Inferior parietal cortex (tissue), 1 donor: ENCODE data around the gene CCL19.
A peak's percentile ranks its signal among the peaks of the same experiment; 100 is the strongest.

Experiments used
- DNase-seq: peaks from one replicate; pipeline ENCODE4 v3.0.0-alpha.2; 2016; ENCODE audit errors: extremely low spot score

The CCL19 gene

DNA sequence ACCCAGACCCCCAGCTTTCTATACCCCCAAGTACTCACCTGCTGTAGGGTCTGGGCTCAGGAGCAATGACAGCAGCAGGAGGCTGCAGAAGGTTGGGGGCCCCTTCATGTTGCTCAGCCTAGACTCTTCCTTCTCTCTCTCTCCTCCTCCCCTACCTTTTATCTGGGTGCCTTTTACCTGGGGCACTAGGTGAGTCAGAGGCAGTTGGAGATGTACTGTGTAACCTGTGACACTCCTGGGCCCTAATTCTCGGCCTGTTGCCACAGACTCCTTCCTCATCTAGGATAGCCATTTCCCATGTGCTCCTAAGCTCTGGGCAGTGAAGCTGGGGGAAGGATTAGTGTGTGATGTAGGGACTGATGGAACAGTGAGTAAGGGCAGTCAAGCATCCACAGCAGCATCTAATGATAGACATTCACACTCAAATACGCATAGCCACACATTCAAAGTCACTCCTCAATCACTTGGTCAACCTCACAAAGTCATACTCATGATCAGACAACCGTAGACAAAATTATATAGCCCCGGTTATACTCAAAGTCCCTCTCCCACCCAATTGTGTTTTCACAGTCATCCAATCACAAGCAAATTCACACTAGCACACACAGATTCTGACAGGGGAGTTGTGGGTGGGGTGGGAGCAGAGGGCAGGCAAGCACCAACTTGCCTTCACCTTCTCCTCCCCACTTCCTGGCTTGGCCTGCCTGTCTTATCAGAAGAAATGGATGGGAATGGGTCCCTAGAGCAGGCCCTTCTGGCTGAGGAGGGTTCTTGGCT is 28.4 kb downstream of the CCL19 start, which contains the start of gene CCL27:
Gene CCL27 (minus strand): TSS at position 132 of the 777 bp plus-strand sequence. CDS start 24 bp downstream, at position 108.
- no peak for DNase-seq

DNA sequence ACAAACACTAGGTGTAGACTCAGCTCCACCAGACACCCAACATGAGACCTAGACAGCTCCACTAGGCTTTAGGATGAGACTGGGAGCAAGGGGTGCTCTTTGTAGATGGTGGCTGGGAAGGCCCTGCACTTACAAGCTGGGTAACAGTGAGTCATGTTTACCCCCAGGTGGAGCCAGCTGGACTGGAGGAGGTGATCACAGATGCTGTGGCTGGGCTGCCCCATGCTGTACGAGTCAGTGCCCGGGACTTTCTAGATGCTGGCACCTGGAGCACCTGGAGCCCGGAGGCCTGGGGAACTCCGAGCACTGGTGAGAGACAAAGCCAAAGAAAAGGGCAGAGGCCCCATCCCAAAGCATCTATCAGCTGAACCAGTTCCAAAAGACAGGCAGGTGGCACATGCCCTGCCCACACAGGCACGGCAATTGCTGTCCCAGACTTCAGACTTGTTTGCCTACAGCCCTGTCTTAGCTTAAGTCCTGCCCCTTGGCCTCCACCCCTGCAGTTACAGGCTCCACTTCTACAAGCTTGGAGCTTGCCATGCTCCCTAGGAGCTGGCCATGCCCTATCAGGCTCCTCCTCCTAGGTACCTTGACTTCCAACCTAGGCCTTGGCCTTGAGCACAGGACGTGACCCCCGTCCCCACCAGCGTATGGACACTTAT is 31.4 kb downstream of the CCL19 start:
- DNase-seq: no peak

DNA sequence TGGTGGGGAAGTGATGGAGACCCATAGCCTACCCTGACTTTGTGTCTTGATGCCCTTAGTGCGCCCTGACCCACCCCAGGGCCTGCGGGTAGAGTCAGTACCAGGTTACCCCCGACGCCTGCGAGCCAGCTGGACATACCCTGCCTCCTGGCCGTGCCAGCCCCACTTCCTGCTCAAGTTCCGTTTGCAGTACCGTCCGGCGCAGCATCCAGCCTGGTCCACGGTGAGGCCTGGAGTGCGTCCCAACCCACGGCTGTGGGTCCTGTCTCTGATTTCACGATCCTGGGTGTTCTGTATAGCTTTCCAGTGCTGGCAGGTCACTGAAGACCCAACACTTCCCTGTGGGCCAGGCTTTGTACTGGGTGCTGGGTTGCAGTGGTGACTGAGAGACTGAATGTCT is 32.6 kb downstream of the CCL19 start:
- no peak for DNase-seq

DNA sequence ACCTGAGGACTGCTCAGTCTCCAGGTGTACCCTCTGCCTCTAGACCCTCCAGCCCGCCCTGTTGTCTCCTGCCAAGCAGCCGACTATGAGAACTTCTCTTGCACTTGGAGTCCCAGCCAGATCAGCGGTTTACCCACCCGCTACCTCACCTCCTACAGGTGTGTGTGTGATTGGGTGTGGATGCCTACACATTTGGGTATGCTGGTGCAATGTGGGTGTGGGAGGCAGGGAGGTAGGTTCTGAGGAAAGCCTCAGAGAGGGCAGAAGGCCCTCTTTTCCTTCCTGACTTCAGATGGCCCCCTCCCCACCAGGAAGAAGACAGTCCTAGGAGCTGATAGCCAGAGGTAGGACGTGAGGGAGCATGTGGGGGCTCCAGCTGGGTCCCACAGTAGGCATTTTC is 34.1 kb downstream of the CCL19 start:
- DNase-seq: no peak

DNA sequence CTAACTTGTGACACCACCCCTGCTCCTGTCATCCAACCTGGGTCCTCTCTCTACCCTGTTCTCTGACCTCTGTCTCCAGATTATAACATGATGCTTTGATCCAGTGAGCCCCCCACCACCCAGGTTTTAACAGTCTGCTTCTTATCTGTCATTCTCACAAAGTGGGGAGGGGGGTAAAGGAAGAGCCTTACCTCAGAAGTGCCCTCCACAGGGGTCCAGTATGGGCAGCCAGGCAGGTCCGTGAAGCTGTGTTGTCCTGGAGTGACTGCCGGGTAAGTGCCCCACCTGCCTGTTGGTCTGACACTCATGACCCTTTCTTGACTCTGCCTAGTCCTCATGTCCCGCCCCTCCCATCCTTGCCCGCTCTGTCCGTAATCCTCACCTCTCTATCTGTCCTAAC is 35.7 kb downstream of the CCL19 start:
- DNase-seq: no peak

DNA sequence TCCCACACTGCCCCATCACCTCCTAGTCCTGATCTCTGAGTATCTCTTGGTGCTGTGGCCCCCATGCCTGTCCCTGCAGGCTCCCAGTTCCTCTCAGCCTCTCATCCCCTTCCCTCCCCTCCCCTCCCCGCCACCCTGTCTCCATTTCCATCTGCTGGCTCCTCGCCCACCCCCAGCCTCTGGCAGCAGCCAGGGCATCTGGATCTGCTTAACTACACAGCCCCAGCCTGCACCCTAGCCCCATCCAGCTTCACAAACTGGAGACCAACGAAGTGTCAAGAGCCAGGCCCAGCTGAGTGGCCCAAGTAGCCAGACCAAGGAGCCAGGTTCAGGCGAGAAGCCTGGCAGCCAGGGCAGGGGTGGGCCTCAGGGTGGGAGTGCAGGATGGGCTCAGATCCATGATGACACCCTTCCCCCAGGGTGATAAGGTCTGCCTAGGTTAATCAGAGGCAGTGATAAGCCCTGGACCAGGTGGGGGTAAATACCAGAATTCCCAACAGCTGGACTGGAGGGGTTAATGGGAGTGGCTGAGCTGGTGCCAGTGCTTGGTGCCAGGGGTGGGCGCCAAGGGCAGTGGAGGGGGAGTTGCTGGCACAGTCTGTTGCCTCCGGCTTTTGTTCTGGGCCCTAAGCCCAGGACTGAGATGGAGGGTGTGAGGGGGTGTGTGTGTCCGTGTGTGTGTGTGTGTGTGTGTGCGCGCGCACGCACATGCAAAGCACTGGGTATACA is 36.6 kb downstream of the CCL19 start:
- DNase-seq: peak; percentile 58

DNA sequence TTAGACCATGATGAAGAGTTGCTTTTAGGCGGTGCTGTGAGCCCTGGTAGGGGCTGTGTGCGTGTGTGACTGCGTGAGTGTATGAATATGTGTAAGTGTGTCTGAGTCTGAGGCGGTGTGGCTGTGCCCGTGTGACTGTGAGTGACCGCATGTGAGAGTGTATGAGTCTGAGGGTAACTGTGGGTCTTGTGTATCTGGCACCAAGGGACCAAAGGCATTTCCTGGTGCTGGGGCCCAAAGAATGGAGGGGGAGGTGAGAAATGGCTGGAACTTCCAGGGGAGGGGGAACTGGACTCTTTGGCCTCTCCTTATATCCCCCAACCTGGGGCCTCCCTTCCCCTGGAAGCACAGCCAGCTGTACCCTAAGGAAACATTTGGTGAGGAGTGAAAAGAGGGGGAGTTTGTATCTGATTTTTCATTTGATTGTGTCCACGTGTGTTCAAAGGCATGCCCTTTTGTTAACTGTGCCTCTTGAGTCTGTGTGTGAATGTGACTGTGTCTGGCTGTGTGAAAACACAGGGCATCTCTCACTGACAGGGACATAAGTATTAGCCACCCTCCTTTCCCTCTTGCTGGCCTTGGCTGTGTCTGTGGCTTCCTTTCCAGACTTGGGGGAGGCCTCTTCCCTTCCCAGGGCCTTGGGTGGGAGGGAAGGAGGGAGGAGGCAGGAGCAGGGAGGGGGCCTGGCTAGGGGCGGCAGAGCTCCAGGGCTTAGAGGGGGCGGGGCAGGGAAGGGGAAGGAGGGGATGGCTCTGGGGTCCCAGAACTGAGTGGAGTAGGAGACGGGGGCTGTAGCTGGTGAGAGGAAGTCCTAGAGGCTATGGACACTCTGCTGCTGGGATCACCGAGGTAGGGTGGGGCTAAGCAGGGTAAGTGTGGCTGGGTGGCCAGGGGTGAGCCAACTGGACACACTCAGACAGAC is 37.7 kb downstream of the CCL19 start:
- DNase-seq: no peak

DNA sequence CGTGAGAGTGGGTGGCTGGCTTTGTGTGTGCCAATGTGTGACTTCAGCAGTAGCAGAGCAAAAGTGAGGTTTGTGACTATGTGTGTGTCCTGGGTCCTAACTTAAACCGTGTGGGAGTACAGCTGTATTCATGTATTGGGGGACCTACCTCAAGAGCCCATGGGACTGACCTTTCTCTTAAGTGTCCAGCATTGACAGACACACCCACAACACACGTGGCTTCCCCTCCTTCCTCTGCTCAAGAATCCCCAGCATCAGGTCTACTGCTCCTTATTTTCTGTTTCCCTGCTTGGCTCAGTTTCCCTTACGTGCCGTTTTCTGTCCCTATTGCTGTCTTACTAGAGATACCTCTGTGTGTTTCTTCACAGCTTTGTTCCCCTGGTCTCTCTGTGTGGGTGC is 38.5 kb downstream of the CCL19 start:
- no peak for DNase-seq

DNA sequence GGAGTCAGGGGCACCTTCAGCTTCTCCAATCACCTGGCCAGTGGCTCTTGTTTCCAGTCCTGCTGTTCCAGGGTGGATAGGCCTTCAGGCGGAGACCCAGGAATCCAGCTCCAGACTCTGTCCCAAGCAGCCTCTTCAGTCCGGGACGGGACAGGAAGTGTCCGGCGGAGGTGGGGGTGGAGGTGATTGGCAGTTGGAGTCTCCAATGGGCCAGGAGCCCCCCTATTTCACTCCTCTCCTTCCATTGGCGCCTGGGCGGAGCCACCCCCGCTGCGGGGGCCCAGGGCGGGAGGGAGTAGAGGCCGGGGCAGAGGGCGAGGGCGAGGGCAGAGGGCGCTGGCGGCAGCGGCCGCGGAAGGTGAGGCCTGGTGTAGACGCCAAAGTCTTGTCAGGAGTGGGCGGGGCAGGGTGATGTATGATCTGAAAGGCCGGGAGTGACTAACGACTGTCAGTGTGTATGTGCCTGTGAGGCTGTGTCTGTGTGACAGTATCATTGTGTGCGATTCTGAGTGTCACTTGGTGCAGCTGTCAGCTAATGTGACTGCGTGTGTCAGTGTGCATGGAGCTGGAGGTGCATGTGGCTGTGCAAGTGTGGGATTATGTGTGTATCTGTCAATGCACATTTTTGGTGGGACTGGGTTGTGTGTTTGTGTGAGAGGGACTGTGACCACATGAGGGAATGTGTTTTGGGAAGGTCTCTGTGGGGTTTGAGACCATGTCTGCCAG is 39.0 kb downstream of the CCL19 start, which contains the start of gene IL11RA:
Gene IL11RA (plus strand): TSS at position 310 of the 726 bp plus-strand sequence. CDS start 3,033 bp downstream, outside the sequence.
- peak; percentile 77 for DNase-seq

DNA sequence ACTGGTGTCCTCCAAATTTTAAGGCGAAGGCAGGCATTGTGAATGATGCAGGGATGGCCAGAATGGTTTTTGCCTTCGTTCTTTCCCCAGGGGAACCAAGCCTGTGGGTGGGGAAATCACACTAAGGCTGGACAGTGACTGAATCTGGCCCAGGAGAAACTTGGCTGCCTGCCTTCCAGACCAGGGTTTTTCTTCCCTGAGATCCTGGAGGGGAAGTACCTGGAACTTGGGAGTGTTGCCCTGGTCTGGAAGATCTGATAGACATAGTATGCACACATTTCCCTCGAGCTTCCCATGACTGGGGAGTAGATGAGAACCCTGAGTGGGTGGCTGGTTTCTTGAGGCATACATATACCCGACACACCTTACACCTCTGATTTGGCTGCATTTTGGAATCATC is 39.8 kb downstream of the CCL19 start:
- no peak for DNase-seq

DNA sequence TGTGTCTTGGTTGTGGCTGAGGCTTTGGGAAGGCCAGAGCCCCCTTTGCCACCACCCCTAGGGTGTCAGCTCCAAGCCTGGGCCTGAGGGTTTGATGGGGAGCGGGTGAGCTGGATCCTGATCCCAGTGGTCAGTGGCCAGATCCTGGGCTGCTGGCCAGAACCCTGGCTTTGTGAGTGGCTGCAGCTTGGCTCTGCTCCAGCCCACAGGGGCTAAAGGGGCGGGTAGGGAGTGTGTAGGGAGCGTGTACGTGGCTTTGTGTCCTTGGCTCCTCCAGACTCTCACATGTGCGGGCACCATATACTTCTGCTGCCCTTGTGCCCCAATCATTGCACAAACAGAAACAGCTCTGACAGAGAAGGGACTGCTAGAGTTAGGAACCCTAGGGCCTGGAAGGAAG is 40.3 kb downstream of the CCL19 start:
- DNase-seq: no peak

DNA sequence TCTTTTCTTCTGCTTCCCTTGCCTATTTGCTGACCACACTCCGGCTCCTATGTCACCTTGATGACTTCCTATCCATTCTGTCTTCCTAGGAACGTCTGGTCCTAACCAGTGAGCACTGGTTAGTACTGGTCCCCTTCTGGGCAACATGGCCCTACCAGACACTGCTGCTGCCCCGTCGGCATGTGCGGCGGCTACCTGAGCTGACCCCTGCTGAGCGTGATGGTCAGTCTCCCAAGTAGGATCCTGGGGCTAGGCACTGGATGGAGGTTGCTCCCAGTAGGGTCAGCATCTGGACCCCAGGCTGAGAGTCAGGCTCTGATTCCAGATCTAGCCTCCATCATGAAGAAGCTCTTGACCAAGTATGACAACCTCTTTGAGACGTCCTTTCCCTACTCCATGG is 42.4 kb downstream of the CCL19 start:
- no peak for DNase-seq

DNA sequence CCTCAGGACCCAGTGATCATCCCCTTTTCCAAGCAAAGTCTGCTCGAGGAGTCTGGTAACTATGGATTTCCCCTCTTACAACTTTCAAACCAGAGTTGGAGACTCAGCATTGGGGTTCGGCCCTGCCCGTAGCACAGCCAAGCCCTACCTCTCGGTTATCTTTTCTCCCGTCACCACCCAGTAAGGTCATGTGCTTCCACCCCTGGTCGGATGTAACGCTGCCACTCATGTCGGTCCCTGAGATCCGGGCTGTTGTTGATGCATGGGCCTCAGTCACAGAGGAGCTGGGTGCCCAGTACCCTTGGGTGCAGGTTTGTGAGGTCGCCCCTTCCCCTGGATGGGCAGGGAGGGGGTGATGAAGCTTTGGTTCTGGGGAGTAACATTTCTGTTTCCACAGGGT is 43.4 kb downstream of the CCL19 start:
- no peak for DNase-seq

DNA sequence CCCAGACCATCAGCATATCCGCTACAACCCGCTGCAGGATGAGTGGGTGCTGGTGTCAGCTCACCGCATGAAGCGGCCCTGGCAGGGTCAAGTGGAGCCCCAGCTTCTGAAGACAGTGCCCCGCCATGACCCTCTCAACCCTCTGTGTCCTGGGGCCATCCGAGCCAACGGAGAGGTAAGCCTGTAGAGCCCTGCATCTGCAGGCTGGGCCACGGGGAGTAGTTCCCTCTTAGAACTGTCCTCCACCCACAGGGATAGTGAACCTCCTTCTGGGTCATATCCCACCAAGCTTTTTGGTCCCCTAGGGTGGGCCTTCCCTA is 44.0 kb downstream of the CCL19 start:
- no peak for DNase-seq

DNA sequence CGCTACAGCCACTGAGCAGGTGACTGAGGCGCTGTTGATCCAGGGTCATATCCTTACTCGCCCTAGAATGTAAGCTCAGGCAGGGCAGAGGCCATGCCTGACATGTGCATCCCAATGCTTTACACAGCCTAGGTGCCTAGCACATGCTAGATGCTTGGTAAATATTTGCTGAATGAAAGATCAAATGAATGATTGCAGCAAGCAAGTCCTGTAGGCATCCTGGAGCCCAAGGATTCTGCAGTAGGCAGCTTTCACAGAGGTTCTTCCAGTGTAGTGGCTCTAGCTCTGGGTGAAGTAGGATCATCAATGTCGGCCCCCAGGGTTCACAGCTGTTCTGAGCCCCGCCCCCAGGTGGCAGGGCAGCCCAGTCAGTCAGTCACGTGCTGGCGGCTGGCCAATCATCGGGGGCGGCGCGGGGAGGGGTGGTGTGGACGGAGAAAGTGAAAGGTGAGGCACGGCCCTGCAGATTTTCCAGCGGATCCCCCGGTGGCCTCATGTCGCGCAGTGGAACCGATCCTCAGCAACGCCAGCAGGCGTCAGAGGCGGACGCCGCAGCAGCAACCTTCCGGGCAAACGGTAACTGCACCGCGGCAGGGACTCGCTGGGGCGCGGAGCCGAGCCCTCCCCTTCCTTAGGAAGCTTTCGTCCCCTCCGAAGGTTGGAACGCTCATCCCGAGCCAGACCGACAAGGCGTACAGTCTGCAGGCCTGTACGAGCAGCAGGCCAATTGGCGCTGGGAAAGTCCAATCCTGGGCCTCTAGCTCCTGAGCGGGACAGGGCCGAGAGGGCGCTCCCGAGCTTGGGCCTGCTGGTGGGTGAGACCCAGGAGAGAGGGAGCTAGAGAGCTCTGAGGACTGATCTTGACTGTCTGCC is 44.6 kb downstream of the CCL19 start, which contains the start of gene GALT:
Gene GALT (plus strand): TSS at position 465 of the 873 bp plus-strand sequence. CDS start 30 bp downstream, at position 495.
- DNase-seq: peak; percentile 80

DNA sequence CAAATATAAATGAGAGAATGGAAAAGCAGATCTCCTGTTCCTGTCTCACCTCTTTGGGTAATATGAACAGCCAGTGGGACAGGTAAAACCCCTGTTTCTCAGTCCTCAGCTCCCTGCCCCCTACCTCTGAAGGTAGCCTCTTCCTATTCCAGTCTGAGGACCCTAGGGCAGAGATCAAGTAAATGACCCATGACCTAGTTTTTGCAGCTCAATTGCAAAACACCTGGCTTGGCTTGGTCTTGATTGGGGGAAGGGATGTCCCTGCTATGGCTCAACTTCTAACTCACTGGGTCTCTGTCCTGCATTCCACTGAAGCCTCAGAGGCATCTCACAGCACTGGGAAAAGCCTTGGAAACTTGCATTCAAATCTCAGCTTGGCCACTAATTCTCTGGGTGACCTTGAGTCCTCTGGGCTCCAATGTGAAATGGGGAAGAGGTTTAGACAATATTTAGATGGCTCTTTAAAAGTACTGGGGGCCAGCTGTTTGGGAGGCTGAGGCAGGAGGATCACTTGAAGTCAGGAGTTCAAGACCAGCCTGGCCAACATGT is 46.2 kb downstream of the CCL19 start:
- no peak for DNase-seq

DNA sequence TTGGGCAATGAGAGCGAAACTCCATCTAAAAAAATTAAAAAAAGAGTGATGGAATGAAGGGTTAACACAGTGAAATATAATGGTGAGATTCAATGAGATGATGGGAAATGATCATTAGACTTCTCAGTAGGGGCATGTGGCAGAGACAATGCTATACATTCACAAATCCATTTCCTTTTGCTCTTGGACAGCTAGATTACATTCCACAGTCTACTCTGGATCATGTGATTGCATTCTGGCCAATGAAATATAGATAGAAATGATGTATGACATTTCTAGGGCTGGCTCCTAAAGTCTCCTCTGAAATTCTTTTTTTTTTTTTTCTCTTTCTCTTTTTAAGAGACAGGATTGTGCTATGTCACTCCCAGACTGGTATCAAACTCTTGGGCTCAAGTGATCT is 48.4 kb downstream of the CCL19 start:
- no peak for DNase-seq
